ENCODE results near the gene ORAI3. TPM values are rescaled to one million over a fixed set of nuclear protein-coding genes. Genes with fewer than 3 reads are reported as not detected.

Gene ORAI3
- polyA plus RNA-seq, 1 donor from 2014 or later: 7.3 TPM

DNA sequence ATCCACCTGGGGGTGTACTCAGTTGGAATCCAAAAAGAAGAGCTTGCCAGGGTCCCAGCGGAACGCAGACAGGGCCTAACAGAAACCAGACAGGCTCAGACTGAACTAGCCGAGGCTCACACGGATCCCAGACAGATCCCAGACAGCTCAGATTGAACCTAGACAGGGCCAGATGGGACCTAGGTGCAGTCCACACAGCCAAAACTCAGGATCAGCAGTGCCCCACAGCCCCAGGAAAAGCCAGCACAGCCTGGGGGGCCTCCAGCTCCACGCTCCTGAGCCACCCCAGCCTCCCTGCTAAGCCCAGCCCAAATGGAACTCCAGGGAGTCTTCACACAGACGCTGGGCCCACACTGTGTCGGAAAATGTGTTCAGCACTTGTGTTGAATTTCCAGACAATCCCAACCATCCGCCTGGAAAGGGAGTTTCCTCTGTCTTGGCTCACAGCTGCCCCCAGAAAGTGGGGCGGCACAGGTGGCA, 54.0 kb downstream of the ORAI3 start:
- no peaks in the 10 kb centered on the region for H3K36me3 ChIP-seq (ENCODE audit: insufficient read depth, low read length)
- H4K20me1 ChIP-seq (ENCODE audit: insufficient read depth): no peaks in the 10 kb centered on the region
- no peak overlapping the region for H3K4me2 ChIP-seq (ENCODE audit: low read length)
- H2AFZ ChIP-seq (ENCODE audit: low read depth, low read length): no peak overlapping the region
- H3K27ac ChIP-seq (ENCODE audit: low read length): no peak overlapping the region
- H3K27me3 ChIP-seq (ENCODE audit: insufficient read depth, low read depth, low read length): no peaks in the 10 kb centered on the region
- no peak overlapping the region for H3K4me3 ChIP-seq (ENCODE audit: low read length)
- no peaks in the 10 kb centered on the region for H3F3A ChIP-seq (ENCODE audit: insufficient read depth, low read length, poor library complexity, severe bottlenecking)
- TF ChIP-seq RAD21 (conservative IDR thresholded peaks at IDR 0.05): no peak
- no peak for TF ChIP-seq MXI1 (conservative IDR thresholded peaks at IDR 0.05; ENCODE audit: poor library complexity, severe bottlenecking)
- TF ChIP-seq SMC3 (conservative IDR thresholded peaks at IDR 0.05; ENCODE audit: poor library complexity): no peak
- no peak for TF ChIP-seq POLR2AphosphoS5 (IDR thresholded peaks at IDR 0.05)
- no peak for TF ChIP-seq EP300 (conservative IDR thresholded peaks at IDR 0.05; ENCODE audit: poor library complexity, severe bottlenecking)
- TF ChIP-seq, protein P1, sequence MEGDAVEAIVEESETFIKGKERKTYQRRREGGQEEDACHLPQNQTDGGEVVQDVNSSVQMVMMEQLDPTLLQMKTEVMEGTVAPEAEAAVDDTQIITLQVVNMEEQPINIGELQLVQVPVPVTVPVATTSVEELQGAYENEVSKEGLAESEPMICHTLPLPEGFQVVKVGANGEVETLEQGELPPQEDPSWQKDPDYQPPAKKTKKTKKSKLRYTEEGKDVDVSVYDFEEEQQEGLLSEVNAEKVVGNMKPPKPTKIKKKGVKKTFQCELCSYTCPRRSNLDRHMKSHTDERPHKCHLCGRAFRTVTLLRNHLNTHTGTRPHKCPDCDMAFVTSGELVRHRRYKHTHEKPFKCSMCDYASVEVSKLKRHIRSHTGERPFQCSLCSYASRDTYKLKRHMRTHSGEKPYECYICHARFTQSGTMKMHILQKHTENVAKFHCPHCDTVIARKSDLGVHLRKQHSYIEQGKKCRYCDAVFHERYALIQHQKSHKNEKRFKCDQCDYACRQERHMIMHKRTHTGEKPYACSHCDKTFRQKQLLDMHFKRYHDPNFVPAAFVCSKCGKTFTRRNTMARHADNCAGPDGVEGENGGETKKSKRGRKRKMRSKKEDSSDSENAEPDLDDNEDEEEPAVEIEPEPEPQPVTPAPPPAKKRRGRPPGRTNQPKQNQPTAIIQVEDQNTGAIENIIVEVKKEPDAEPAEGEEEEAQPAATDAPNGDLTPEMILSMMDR (IDR thresholded peaks at IDR 0.05; ENCODE audit: poor library complexity, severe bottlenecking): no peak
- TF ChIP-seq EZH2 (IDR thresholded peaks at IDR 0.05; ENCODE audit: borderline replicate concordance, insufficient read depth, low read length, poor library complexity, severe bottlenecking): no peak
- no peak for TF ChIP-seq TAF1 (IDR thresholded peaks at IDR 0.05; ENCODE audit: low read depth)
- TF ChIP-seq, protein P2, sequence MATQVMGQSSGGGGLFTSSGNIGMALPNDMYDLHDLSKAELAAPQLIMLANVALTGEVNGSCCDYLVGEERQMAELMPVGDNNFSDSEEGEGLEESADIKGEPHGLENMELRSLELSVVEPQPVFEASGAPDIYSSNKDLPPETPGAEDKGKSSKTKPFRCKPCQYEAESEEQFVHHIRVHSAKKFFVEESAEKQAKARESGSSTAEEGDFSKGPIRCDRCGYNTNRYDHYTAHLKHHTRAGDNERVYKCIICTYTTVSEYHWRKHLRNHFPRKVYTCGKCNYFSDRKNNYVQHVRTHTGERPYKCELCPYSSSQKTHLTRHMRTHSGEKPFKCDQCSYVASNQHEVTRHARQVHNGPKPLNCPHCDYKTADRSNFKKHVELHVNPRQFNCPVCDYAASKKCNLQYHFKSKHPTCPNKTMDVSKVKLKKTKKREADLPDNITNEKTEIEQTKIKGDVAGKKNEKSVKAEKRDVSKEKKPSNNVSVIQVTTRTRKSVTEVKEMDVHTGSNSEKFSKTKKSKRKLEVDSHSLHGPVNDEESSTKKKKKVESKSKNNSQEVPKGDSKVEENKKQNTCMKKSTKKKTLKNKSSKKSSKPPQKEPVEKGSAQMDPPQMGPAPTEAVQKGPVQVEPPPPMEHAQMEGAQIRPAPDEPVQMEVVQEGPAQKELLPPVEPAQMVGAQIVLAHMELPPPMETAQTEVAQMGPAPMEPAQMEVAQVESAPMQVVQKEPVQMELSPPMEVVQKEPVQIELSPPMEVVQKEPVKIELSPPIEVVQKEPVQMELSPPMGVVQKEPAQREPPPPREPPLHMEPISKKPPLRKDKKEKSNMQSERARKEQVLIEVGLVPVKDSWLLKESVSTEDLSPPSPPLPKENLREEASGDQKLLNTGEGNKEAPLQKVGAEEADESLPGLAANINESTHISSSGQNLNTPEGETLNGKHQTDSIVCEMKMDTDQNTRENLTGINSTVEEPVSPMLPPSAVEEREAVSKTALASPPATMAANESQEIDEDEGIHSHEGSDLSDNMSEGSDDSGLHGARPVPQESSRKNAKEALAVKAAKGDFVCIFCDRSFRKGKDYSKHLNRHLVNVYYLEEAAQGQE (IDR thresholded peaks at IDR 0.05; ENCODE audit: borderline replicate concordance): no peak
- H3K79me2 ChIP-seq (replicated peaks; ENCODE audit: insufficient read depth, low read length): no peaks in the 10 kb centered on the region
- no peaks in the 10 kb centered on the region for H3K9me2 ChIP-seq (ENCODE audit: insufficient read depth, low read length)
- no peak overlapping the region for H3K9ac ChIP-seq (ENCODE audit: low read length)
- H3K9me3 ChIP-seq (ENCODE audit: low read length): no peaks in the 10 kb centered on the region

DNA sequence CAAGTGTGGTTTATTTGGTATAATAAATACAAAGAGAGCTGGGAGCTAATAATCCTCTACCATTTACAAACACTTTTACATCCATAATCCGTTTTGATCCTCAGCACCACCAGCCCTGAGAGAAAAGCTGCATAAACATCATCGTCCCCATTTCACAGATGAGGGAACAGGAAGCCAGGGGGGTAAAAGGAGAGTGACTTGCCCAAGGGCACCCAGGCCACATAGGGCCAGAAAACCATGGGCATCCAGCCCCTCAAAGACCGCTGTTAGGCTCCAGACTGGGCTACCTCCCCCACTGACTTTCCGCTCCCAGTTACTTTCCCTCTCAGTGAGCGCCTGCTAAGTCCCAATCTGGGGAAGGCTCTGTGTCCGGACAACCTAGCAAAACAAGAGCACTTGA, 54.9 kb downstream of the ORAI3 start:
- Histone ChIP-seq H3K27me3 (ENCODE audit: insufficient read depth, low read depth, low read length) (no peaks in the 10 kb centered on the region), H3F3A (ENCODE audit: insufficient read depth, low read length, poor library complexity, severe bottlenecking) (no peaks in the 10 kb centered on the region), H2AFZ (ENCODE audit: low read depth, low read length) (no peak overlapping the region), H4K20me1 (ENCODE audit: insufficient read depth) (no peaks in the 10 kb centered on the region), H3K9me2 (ENCODE audit: insufficient read depth, low read length) (no peaks in the 10 kb centered on the region), H3K27ac (ENCODE audit: low read length) (no peak overlapping the region), H3K36me3 (ENCODE audit: insufficient read depth, low read length) (no peaks in the 10 kb centered on the region), H3K79me2 (replicated peaks; ENCODE audit: insufficient read depth, low read length) (peaks cover 4% of the 10 kb centered on the region), H3K4me3 (ENCODE audit: low read length) (no peak overlapping the region), H3K4me2 (ENCODE audit: low read length) (no peak overlapping the region), H3K9ac (ENCODE audit: low read length) (no peak overlapping the region), H3K9me3 (ENCODE audit: low read length) (no peaks in the 10 kb centered on the region)
- no peak for TF ChIP-seq MXI1 (conservative IDR thresholded peaks at IDR 0.05; ENCODE audit: poor library complexity, severe bottlenecking)
- TF ChIP-seq SMC3 (conservative IDR thresholded peaks at IDR 0.05; ENCODE audit: poor library complexity): no peak
- TF ChIP-seq, protein P1 (IDR thresholded peaks at IDR 0.05; ENCODE audit: poor library complexity, severe bottlenecking): no peak
- no peak for TF ChIP-seq RAD21 (conservative IDR thresholded peaks at IDR 0.05)
- TF ChIP-seq, protein P2 (IDR thresholded peaks at IDR 0.05; ENCODE audit: borderline replicate concordance): no peak
- no peak for TF ChIP-seq EZH2 (IDR thresholded peaks at IDR 0.05; ENCODE audit: borderline replicate concordance, insufficient read depth, low read length, poor library complexity, severe bottlenecking)
- no peak for TF ChIP-seq EP300 (conservative IDR thresholded peaks at IDR 0.05; ENCODE audit: poor library complexity, severe bottlenecking)
- no peak for TF ChIP-seq POLR2AphosphoS5 (IDR thresholded peaks at IDR 0.05)
- no peak for TF ChIP-seq TAF1 (IDR thresholded peaks at IDR 0.05; ENCODE audit: low read depth)
